Heart right ventricle (tissue), 16 donors: ENCODE data around the gene TMEM50B. TPM values are rescaled to one million over a fixed set of nuclear protein-coding genes. Genes with fewer than 3 reads are reported as not detected.
A peak's percentile ranks its signal among the peaks of the same experiment; 100 is the strongest.

ENCODE experiments used
- ATAC-seq, 8 donors: fragments of 200-7000 bp; cut with Tn5 transposase; one replicate each; pipeline ENCODE4 v1.9.1; 2020; ENCODE audit warnings: mild to moderate bottlenecking in 8 of 8, moderate library complexity in 8 of 8, moderate number of reproducible peaks in 1 of 8
- DNase-seq, 2 donors: peaks; one replicate each; pipeline ENCODE4 v3.0.0-alpha.2; 2020
- H3K27ac ChIP-seq, 10 donors: fragments of 200-600 bp; sonication (generic) in 2 of 10; one replicate each; pipeline versions ENCODE4 v1.5.0 to v1.8.0; 2020 to 2022; ENCODE audit warnings: mild to moderate bottlenecking in 3 of 10
- H3K27me3 ChIP-seq, 7 donors: fragments of 200-600 bp; one replicate each; pipeline ENCODE4 v1.8.0; 2021 to 2022; ENCODE audit warnings: mild to moderate bottlenecking in 2 of 7
- H3K36me3 ChIP-seq, 9 donors: fragments of 200-600 bp; sonication (generic) in 1 of 9; one replicate each; pipeline versions ENCODE4 v1.5.0 to v1.8.0; 2020 to 2022; ENCODE audit warnings: mild to moderate bottlenecking in 2 of 9
- H3K4me1 ChIP-seq, 9 donors: fragments of 200-600 bp; sonication (generic) in 1 of 9; one replicate each; pipeline versions ENCODE4 v1.5.0 to v1.8.0; 2020 to 2022; ENCODE audit warnings: mild to moderate bottlenecking in 4 of 9
- H3K4me3 ChIP-seq, 10 donors: fragments of 200-600 bp; sonication (generic) in 2 of 10; one replicate each; pipeline versions ENCODE4 v1.5.0 to v1.8.0; 2020 to 2022; ENCODE audit warnings: mild to moderate bottlenecking in 7 of 10, moderate library complexity in 2 of 10
- H3K9me3 ChIP-seq, 11 donors: fragments of 200-600 bp in 10 of 11; sonication (generic) in 2 of 11; one replicate each; pipeline versions ENCODE4 v1.5.0 to v1.8.0; 2013 to 2022; ENCODE audit warnings: mild to moderate bottlenecking in 2 of 11, control low read depth in 1 of 11, moderate library complexity in 1 of 11
- CTCF ChIP-seq, 9 donors: fragments of 200-600 bp; sonication (generic) in 2 of 9; IDR thresholded peaks; one replicate each; pipeline versions ENCODE4 v1.5.0 to v1.8.0; 2021 to 2022; ENCODE audit warnings: antibody characterized with exemption in 9 of 9, mild to moderate bottlenecking in 5 of 9, moderate library complexity in 1 of 9
- WGBS, 2 donors: extraction: QIAGEN DNeasy Blood & Tissue Kit; methylation state at CpG; one replicate each; pipeline ENCODE4 v1.1.7; 2013; ENCODE audit warnings: inconsistent platforms in 1 of 2; 5-methylcytosine and 5-hydroxymethylcytosine counted together
- intact Hi-C, 10 donors: fragments of 100-400 bp; cut with DNase I; formaldehyde crosslinking; loops; one replicate each; pipeline versions ENCODE4 v1.11.1 to v1.14.2; 2022
- polyA plus RNA-seq, 2 donors: library from polyadenylated mRNA; stranded (reverse); fragments of 200-250 nt; gene quantifications; one replicate each; pipeline ENCODE4 v1.2.3, GENCODE V29; 2013
- total RNA-seq, 10 donors: library from RNA; stranded (reverse); fragmentation: NEBNext Ultra II Directional in 3 of 10; extraction: Animal tissue kit (Norgen Biotek cat#: 25700) in 3 of 10; gene quantifications; one replicate each; pipeline versions ENCODE4 v1.2.1 to v1.2.4, GENCODE V29; 2021 to 2023
- donor health status: Arrhythmogenic right ventricular cardiomyopathy.
- donor health status: ischemic (EF 13 %, LVEDD 7.1; RV severe dilation, severe dysfunction).
- donor health status: healthy with polysubstance abuse.
- donor health status: DM: no; HTN: yes; CAD: no.
- donor health status: DM: no; HTN: no; CAD: no.
- donor health status: ischemic (EF 25% LVEDD 6.9; RV normal size, moderate dysfunction).
- donor health status: ischemic (EF 25% LVEDD 5.7; RV mildly dilated, moderate dysfunction).
- donor health status: healthy.
- donor health status: DM: yes; HTN: yes; CAD: no.
- donor health status: Ischemic cardiomyopathy.
- donor health status: ischemic (EF 35%, LVEDD 5.7; RV mildly dilated, moderate dysfunction).
- donor health status: nonischemic (EF 11% LVEDD 7.7; RV severe dilation, severe dysfunction).
- donor health status: DM: yes; HTN: yes; CAD: no.
- donor health status: PGD.
- donor health status: ischemic (EF 29% LVEDD 5.4; RV normal size, mild dysfunction).
- donor health status: nonischemic (EF 23%, LVEDD 6.1; RV moderate dilation, normal function).

The TMEM50B gene
- total and polyA plus RNA-seq, 12 donors, result 26.7 to 71.4 (median 30.6) TPM

- H3K4me3 ChIP-seq, result no peak overlapping the region
- H3K9me3 ChIP-seq, result no peaks in the 10 kb centered on the region
- TF ChIP-seq CTCF (IDR thresholded peaks at IDR 0.05), result no peak
- peaks cover 0 to 34% (median 20%) of the 10 kb centered on the region in 9 donors for H3K4me1 ChIP-seq
- peak; percentile 46 to 83 (median 73) for ATAC-seq
- H3K36me3 ChIP-seq, result peaks cover 0 to 61% (median 20%) of the 10 kb centered on the region in 9 donors
- intact Hi-C loops, result loop anchor here in 6 of 10 donors (2.0 to 10.0 kb wide), 9 partner anchors 39 to 607 kb away; partner anchors contain the start of gene IFNGR2 (in 2 of the 6)
- H3K27me3 ChIP-seq, result no peaks in the 10 kb centered on the region
- WGBS, 2 donors, result 55 to 58% methylated on average over 11 of the region's 11 CpGs
- DNase-seq, result peak; percentile 37 to 85
- H3K27ac ChIP-seq, result peak overlapping the region in 8 of 10 donors; percentile 8 to 74 (median 57)
Observed at GRCh38 chr21:33441489-33442477, 38.0 kb downstream of the TMEM50B start.

- Histone ChIP-seq H3K9me3 (no peaks in the 10 kb centered on the region), H3K27ac (peak overlapping the region in 1 of 10 donors; percentile 15), H3K4me1 (peaks cover 2 to 49% (median 25%) of the 10 kb centered on the region in 9 donors), H3K27me3 (no peaks in the 10 kb centered on the region), H3K4me3 (no peak overlapping the region), H3K36me3 (peaks cover 0 to 76% (median 44%) of the 10 kb centered on the region in 9 donors)
- DNase-seq (no peak), ATAC-seq (no peak)
- intact Hi-C loops, result no loop called here
- WGBS, 2 donors, result 74 to 81% methylated on average over 6 of the region's 6 CpGs
- TF ChIP-seq CTCF (IDR thresholded peaks at IDR 0.05), result no peak
Observed at GRCh38 chr21:33437140-33437539, 42.6 kb downstream of the TMEM50B start.

GRCh38 chr21:33434770-33435360 lies 44.9 kb downstream of the TMEM50B start:
- no peak overlapping the region for H3K4me3 ChIP-seq
- ATAC-seq (peak; percentile 41 to 90 (median 82)), DNase-seq (peak in 1 of 2 donors; percentile 20)
- no peak for TF ChIP-seq CTCF (IDR thresholded peaks at IDR 0.05)
- intact Hi-C loops, result no loop called here
- H3K9me3 ChIP-seq, result no peaks in the 10 kb centered on the region
- no peaks in the 10 kb centered on the region for H3K27me3 ChIP-seq
- peaks cover 0 to 44% (median 19%) of the 10 kb centered on the region in 9 donors for H3K4me1 ChIP-seq
- peaks cover 0 to 97% (median 63%) of the 10 kb centered on the region in 9 donors for H3K36me3 ChIP-seq
- 75 to 78% methylated on average over 5 of the region's 5 CpGs for WGBS, 2 donors
- peak overlapping the region; percentile 24 to 89 (median 80) for H3K27ac ChIP-seq

GRCh38 chr21:33433425-33434114 lies 46.2 kb downstream of the TMEM50B start:
- no peak for TF ChIP-seq CTCF (IDR thresholded peaks at IDR 0.05)
- Histone ChIP-seq H3K27me3 (no peaks in the 10 kb centered on the region), H3K36me3 (peaks cover 0 to 100% (median 66%) of the 10 kb centered on the region in 9 donors), H3K27ac (peak overlapping the region in 8 of 10 donors; percentile 24 to 89 (median 81)), H3K4me3 (no peak overlapping the region), H3K4me1 (peaks cover 0 to 44% (median 19%) of the 10 kb centered on the region in 9 donors), H3K9me3 (no peaks in the 10 kb centered on the region)
- ATAC-seq, result peak; percentile 11 to 51 (median 42)
- 78 to 79% methylated on average over 8 of the region's 8 CpGs for whole genome bisulfite sequencing, 2 donors
- DNase-seq, result no peak
- intact Hi-C loops, result no loop called here
